Osteoblast (primary cell): ENCODE data around the gene CUX1. TPM values are rescaled to one million over a fixed set of nuclear protein-coding genes. Genes with fewer than 3 reads are reported as not detected.

Experiments used
- DNase-seq: peaks from one replicate; pipeline ENCODE4 v3.0.0; 2011; ENCODE audit warnings: low spot score, mixed read lengths; ENCODE audit not compliant: insufficient read length; ENCODE audit errors: missing footprints
- H2AFZ ChIP-seq: 2 replicates; pipeline ENCODE4 v1.6.0; 2011; ENCODE audit warnings: mild to moderate bottlenecking, low read length
- H3K27ac ChIP-seq: 2 replicates; pipeline ENCODE4 v1.5.1; 2011; ENCODE audit warnings: mild to moderate bottlenecking, low read depth, low read length, moderate library complexity
- H3K27me3 ChIP-seq: 2 replicates; pipeline ENCODE4 v1.6.0; 2012; ENCODE audit warnings: mild to moderate bottlenecking, control low read depth, inconsistent platforms, low read length, moderate library complexity; ENCODE audit not compliant: insufficient read depth
- H3K36me3 ChIP-seq: 2 replicates; pipeline ENCODE4 v1.5.1; 2011; ENCODE audit warnings: mild to moderate bottlenecking, low read length, control low read depth, moderate library complexity; ENCODE audit not compliant: insufficient read depth
- H3K4me1 ChIP-seq: 2 replicates; pipeline ENCODE4 v1.5.1; 2011; ENCODE audit warnings: mild to moderate bottlenecking, low read length, control low read depth, moderate library complexity; ENCODE audit not compliant: insufficient read depth
- H3K4me2 ChIP-seq: 2 replicates; pipeline ENCODE4 v1.6.0; 2011; ENCODE audit warnings: mild to moderate bottlenecking, low read length; ENCODE audit not compliant: insufficient read depth
- H3K4me3 ChIP-seq: fragments of 200-600 bp; sonication (generic); 3 replicates; pipeline ENCODE4 v1.5.1; 2012; ENCODE audit warnings: mild to moderate bottlenecking, low read length, inconsistent platforms; ENCODE audit not compliant: insufficient read depth
- H3K79me2 ChIP-seq: 2 replicates; pipeline ENCODE4 v1.6.0; 2012; ENCODE audit warnings: mild to moderate bottlenecking, low read length, control low read depth, inconsistent platforms; ENCODE audit not compliant: insufficient read depth
- H3K9me3 ChIP-seq: 2 replicates; pipeline ENCODE4 v1.5.1; 2011; ENCODE audit warnings: low read depth, low read length, control low read depth
- H4K20me1 ChIP-seq: 2 replicates; pipeline ENCODE4 v1.6.0; 2012; ENCODE audit warnings: mild to moderate bottlenecking, low read length, control low read depth; ENCODE audit not compliant: insufficient read depth
- CTCF ChIP-seq: IDR thresholded peaks from 2 replicates; pipeline ENCODE4 v1.5.1; 2011; ENCODE audit warnings: mild to moderate bottlenecking, low read depth, low read length, moderate library complexity; ENCODE audit errors: extremely low read depth
- total RNA-seq: library from RNA; depleted of rRNA; stranded (reverse); fragments of >200 nt; gene quantifications from 2 replicates; pipeline ENCODE4 v1.2.3, GENCODE V29; 2012

The CUX1 gene
- total RNA-seq, 1 donor: 41.6 TPM

- Histone ChIP-seq H3K79me2 (no peaks in the 10 kb centered on the region), H2AFZ (no peak overlapping the region), H3K27me3 (no peaks in the 10 kb centered on the region), H3K4me1 (no peaks in the 10 kb centered on the region), H3K4me3 (no peak overlapping the region), H3K36me3 (peaks cover 25% of the 10 kb centered on the region), H4K20me1 (no peaks in the 10 kb centered on the region), H3K4me2 (no peak overlapping the region), H3K27ac (no peak overlapping the region), H3K9me3 (no peaks in the 10 kb centered on the region)
- DNase-seq: no peak
- no peak for TF ChIP-seq CTCF
Observed at GRCh38 chr7:102101111-102101551, 283.7 kb downstream of the CUX1 start.

- H4K20me1 ChIP-seq: no peaks in the 10 kb centered on the region
- H3K4me1 ChIP-seq: no peaks in the 10 kb centered on the region
- H3K79me2 ChIP-seq: no peaks in the 10 kb centered on the region
- H3K9me3 ChIP-seq: no peaks in the 10 kb centered on the region
- no peak for TF ChIP-seq CTCF
- H3K36me3 ChIP-seq: peaks cover 30% of the 10 kb centered on the region
- DNase-seq: no peak
- H3K4me3 ChIP-seq: no peak overlapping the region
- no peak overlapping the region for H3K4me2 ChIP-seq
- no peaks in the 10 kb centered on the region for H3K27me3 ChIP-seq
- H3K27ac ChIP-seq: no peak overlapping the region
- no peak overlapping the region for H2AFZ ChIP-seq
Observed at GRCh38 chr7:102101926-102102325, 284.5 kb downstream of the CUX1 start.

GRCh38 chr7:102103027-102103372 is 285.6 kb downstream of the CUX1 start:
- no peak for DNase-seq
- no peak for TF ChIP-seq CTCF
- no peak overlapping the region for H3K27ac ChIP-seq
- H3K4me1 ChIP-seq: no peaks in the 10 kb centered on the region
- H3K27me3 ChIP-seq: no peaks in the 10 kb centered on the region
- no peak overlapping the region for H3K4me3 ChIP-seq
- H4K20me1 ChIP-seq: no peaks in the 10 kb centered on the region
- H3K4me2 ChIP-seq: no peak overlapping the region
- peaks cover 28% of the 10 kb centered on the region for H3K36me3 ChIP-seq
- no peak overlapping the region for H2AFZ ChIP-seq
- no peaks in the 10 kb centered on the region for H3K9me3 ChIP-seq
- no peaks in the 10 kb centered on the region for H3K79me2 ChIP-seq

GRCh38 chr7:102104245-102104644 is 286.8 kb downstream of the CUX1 start:
- H3K4me3 ChIP-seq: no peak overlapping the region
- H3K9me3 ChIP-seq: no peaks in the 10 kb centered on the region
- H3K27ac ChIP-seq: no peak overlapping the region
- H3K27me3 ChIP-seq: no peaks in the 10 kb centered on the region
- no peaks in the 10 kb centered on the region for H3K4me1 ChIP-seq
- no peak overlapping the region for H3K4me2 ChIP-seq
- no peak for DNase-seq
- H2AFZ ChIP-seq: no peak overlapping the region
- no peaks in the 10 kb centered on the region for H3K79me2 ChIP-seq
- no peak for TF ChIP-seq CTCF
- H4K20me1 ChIP-seq: no peaks in the 10 kb centered on the region
- H3K36me3 ChIP-seq: peaks cover 27% of the 10 kb centered on the region
